Right atrium auricular region (tissue), 2 donors: ENCODE results near the gene CDKAL1. TPM values are rescaled to one million over a fixed set of nuclear protein-coding genes. Genes with fewer than 3 reads are reported as not detected.
A peak's percentile ranks its signal among the peaks of the same experiment; 100 is the strongest.

Experiments used
- DNase-seq: peaks from one replicate; pipeline ENCODE4 v3.0.0-alpha.2; 2019; ENCODE audit warnings: low spot score
- H3K27ac ChIP-seq, 2 donors: fragments of 200-600 bp; sonication (generic); 1 replicate in 1 of 2; 2 replicates in 1 of 2; pipeline ENCODE4 v1.5.1; 2016 to 2019
- H3K27me3 ChIP-seq, 2 donors: fragments of 200-600 bp; sonication (generic); one replicate each; pipeline versions ENCODE4 v1.5.1 to v1.6.0; 2017 to 2019
- H3K36me3 ChIP-seq: fragments of 200-600 bp; sonication (generic); one replicate; pipeline ENCODE4 v1.5.1; 2016
- H3K4me1 ChIP-seq, 2 donors: fragments of 200-600 bp; sonication (generic); one replicate each; pipeline versions ENCODE4 v1.5.1 to v1.6.0; 2017 to 2019
- H3K4me3 ChIP-seq, 2 donors: fragments of 200-600 bp; sonication (generic); 1 replicate in 1 of 2; 2 replicates in 1 of 2; pipeline ENCODE4 v1.5.1; 2017 to 2019; ENCODE audit warnings: mild to moderate bottlenecking in 1 of 2, moderate library complexity in 1 of 2
- H3K9me3 ChIP-seq, 2 donors: fragments of 200-600 bp; sonication (generic); one replicate each; pipeline ENCODE4 v1.5.1; 2019
- CTCF ChIP-seq, 2 donors: fragments of 200-600 bp; sonication (generic); IDR thresholded peaks; one replicate each; pipeline ENCODE4 v1.5.1; 2019; ENCODE audit warnings: antibody characterized with exemption in 2 of 2
- total RNA-seq, 2 donors: library from RNA; depleted of rRNA; stranded (reverse); fragments of >200 nt; gene quantifications; one replicate each; pipeline ENCODE4 v1.1.0, GENCODE V29; 2016

The CDKAL1 gene
- total RNA-seq, 2 donors from 2014 or later = 8.8 to 10.5 TPM

GRCh38 chr6:21264288-21265033 lies 730.2 kb downstream of the CDKAL1 start:
- TF ChIP-seq CTCF (IDR thresholded peaks at IDR 0.05) = no peak
- Histone ChIP-seq H3K4me3 (no peak overlapping the region), H3K4me1 (no peaks in the 10 kb centered on the region), H3K9me3 (no peaks in the 10 kb centered on the region), H3K27me3 (no peaks in the 10 kb centered on the region), H3K36me3 (no peaks in the 10 kb centered on the region), H3K27ac (peak overlapping the region; percentile 23 to 29)
- DNase-seq = no peak

GRCh38 chr6:21265034-21265729 lies 730.9 kb downstream of the CDKAL1 start:
- H3K9me3 ChIP-seq = no peaks in the 10 kb centered on the region
- H3K4me3 ChIP-seq = no peak overlapping the region
- no peak for DNase-seq
- H3K36me3 ChIP-seq = no peaks in the 10 kb centered on the region
- H3K4me1 ChIP-seq = peaks cover 0 to 1% of the 10 kb centered on the region in 2 donors
- H3K27me3 ChIP-seq = no peaks in the 10 kb centered on the region
- TF ChIP-seq CTCF (IDR thresholded peaks at IDR 0.05) = no peak
- no peak overlapping the region for H3K27ac ChIP-seq

GRCh38 chr6:21265730-21266044 lies 731.4 kb downstream of the CDKAL1 start:
- Histone ChIP-seq H3K27ac (no peak overlapping the region), H3K4me3 (no peak overlapping the region), H3K27me3 (no peaks in the 10 kb centered on the region), H3K4me1 (peaks cover 0 to 6% of the 10 kb centered on the region in 2 donors), H3K36me3 (no peaks in the 10 kb centered on the region), H3K9me3 (no peaks in the 10 kb centered on the region)
- no peak for DNase-seq
- TF ChIP-seq CTCF (IDR thresholded peaks at IDR 0.05) = no peak

- H3K27ac ChIP-seq = peak overlapping the region; percentile 49 to 72
- no peak for TF ChIP-seq CTCF (IDR thresholded peaks at IDR 0.05)
- H3K9me3 ChIP-seq = no peaks in the 10 kb centered on the region
- H3K4me1 ChIP-seq = peaks cover 0 to 7% of the 10 kb centered on the region in 2 donors
- H3K27me3 ChIP-seq = no peaks in the 10 kb centered on the region
- no peak for DNase-seq
- no peaks in the 10 kb centered on the region for H3K36me3 ChIP-seq
- no peak overlapping the region for H3K4me3 ChIP-seq
Observed at GRCh38 chr6:21270636-21271201, 736.5 kb downstream of the CDKAL1 start.

- Histone ChIP-seq H3K27me3 (no peaks in the 10 kb centered on the region), H3K27ac (peak overlapping the region; percentile 49 to 72), H3K4me3 (no peak overlapping the region), H3K4me1 (peaks cover 0 to 7% of the 10 kb centered on the region in 2 donors), H3K9me3 (no peaks in the 10 kb centered on the region), H3K36me3 (no peaks in the 10 kb centered on the region)
- no peak for TF ChIP-seq CTCF (IDR thresholded peaks at IDR 0.05)
- DNase-seq = no peak
Observed at GRCh38 chr6:21271428-21272155, 737.3 kb downstream of the CDKAL1 start.
